SK-N-DZ (cell line): ENCODE results near the gene QSER1. TPM values are rescaled to one million over a fixed set of nuclear protein-coding genes. Genes with fewer than 3 reads are reported as not detected.
"Not testable (repeated sequence)": the region's sequence is repeated elsewhere in the genome, so short reads cannot be mapped to it uniquely, and the experiment has no call there.

ENCODE experiments used
- DNase-seq: peaks from one replicate; pipeline ENCODE4 v3.0.0-alpha.2; 2015; ENCODE audit warnings: low spot score
- polyA plus RNA-seq, 2 experiments: library from polyadenylated mRNA; depleted of rRNA; stranded (reverse); fragments of >200 nt; gene quantifications; 2 replicates each; pipeline ENCODE4 v1.2.3, GENCODE V29; 2014

QSER1 gene
- 19.3 and 21.4 TPM in 2 replicates for polyA plus RNA-seq (2014; cell fraction: cytosol; rRNA removed)
- polyA plus RNA-seq (2014; cell fraction: nucleus; rRNA removed), result 17.6 and 26.4 TPM in 2 replicates

DNA sequence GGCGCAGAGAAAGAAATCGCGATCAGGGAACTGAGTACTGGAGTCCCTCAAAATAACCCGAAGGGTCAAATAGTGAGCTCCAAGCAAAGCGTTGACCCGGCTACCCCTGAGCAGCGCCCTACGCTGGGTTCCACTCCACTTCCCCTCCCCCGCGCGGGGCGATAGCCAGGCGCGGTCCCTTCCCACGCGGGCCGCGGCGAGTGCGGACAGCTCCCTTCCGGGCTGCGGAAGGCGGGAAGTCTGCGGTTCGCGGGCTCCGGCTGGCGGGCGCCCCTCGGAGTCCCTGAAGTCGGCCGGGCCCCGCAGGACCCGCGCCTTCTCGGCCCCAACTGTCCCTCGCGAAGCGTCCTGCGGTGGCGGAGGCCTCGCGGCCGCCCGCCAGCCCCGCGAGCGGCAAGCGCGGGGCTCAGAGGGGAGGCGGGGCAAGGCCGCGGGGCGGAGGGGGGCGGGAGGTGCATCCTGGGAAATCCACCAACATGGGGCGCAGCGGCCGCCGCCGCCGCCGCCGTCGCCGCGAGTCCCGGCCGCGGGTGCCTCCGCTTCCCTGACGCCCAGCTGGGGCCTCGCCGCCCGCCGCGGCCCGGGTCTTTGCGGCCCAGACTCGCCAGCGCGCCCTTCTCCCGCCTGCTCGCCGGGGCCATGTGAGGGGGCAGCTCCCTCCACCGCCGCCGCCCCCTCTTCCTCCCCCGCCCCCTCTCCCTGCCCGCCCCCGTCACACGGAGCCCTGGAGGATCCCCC is at the start of gene QSER1:
QSER1 (plus strand) TSS at position 457 of the 738 bp plus-strand sequence. CDS start 315 bp downstream, outside the sequence.
- DNase-seq, result peak; percentile 71

DNA sequence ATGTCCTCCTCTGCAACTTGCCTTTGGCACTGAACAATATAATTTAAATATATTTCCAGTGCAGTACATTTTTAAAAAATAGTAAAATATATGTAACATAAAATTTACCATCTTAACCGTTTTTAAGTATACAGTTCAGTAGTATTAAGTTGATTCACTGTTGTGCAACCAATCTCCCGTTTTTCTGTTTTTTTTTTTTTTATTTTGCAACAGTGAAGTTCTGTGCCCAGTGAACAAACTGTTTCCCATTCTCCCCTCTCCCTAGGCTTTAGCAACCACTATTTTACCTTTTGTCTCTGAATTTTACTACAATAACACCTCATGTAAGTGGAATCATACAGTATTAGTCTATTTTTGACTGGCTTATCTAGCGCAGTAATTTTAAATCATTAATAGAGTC is 49.1 kb upstream of the QSER1 start:
- DNase-seq, result no peak

DNA sequence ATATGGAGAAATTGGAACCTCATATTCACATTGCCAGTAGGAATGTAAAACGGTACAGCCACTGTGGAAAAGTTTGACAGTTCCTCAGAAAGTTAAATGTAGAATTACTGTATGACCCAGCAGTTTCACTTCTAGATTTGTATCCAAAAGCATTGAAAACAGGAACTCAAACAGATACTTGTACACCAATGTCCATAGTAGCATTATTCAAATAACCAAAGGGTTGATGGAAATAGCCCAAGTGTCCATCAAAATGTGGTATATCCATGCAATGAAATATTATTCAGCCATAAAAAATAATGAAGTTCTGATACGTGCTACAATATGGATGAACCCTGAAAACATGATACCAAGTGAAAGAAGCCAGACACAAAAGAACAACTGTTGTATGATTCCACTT is 45.1 kb upstream of the QSER1 start:
- no peak for DNase-seq

DNA sequence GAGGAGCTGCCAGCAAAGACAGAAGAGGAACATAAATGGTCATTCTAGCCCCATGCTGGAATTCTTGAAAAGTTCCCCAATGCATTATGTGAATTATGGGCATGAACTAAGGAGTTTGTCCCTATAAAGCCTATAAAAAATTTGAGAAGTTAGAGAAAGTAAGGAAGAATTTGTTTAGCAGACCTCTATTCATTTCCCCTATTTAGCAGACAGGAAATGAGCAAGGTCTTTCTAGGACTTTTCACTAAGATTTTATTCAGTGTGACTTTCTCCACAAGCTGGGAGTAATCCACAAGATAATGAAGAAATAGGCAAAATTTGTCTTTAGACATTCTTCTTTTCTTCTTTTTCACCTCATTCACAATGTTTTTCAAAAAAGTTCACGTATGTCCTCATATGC is 42.9 kb upstream of the QSER1 start:
- DNase-seq, result no peak

DNA sequence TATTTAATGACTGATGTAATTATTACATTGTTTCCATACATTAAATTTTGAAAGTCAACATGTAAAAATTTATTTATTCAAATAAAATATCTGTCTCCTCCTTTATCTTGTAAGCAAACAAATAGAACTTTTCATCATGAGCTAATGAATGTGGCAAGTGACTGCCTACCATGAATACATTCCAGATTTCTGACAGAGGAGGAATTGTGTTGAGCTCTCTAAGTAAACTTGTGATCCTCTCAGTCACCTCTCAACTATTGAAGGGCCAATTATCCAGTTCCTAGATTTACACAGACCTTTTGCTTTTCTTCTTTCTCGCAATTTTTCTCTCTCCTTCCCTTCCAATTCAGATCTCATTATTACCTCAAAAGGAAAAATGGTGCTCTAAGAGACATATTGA is 41.4 kb upstream of the QSER1 start:
- DNase-seq, result no peak

DNA sequence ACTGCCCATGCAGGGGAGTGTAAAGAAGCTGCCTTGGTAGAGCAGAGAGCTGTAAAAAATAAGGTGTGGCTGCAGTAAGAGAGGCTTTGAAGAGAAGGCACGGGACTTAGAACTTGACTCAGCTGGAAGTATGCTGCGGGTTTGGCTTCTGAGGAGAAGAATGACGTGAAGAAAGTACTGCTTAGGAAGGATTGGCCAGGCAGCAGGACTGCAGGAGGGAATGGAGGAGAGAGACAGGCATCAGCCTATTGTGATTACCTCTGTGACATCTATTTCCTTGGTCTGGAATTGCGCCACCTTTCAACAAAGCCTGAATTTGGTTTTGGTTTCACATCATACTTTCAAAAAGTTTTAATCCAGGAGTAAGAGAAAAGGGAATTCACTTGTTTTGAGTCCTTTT is 40.4 kb upstream of the QSER1 start:
- DNase-seq, result no peak

DNA sequence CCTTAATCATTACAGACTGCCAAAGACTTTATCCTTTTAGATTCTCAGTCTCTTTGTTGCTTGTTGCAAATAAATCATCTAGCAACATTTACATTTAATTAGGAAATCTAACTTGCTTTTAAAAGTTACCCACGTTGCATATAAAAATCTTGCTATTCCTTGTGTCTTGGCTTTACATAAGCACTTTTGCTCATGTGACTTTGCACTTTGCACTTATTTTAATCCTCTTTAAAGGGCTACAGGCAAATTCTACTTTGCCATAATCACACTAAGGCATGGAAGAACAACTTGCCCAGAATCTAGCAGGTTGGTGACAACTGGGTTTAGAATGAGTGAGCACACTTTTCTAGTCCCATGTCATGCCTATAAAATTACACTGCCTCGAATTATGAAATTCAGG is 37.0 kb upstream of the QSER1 start:
- DNase-seq, result no peak

DNA sequence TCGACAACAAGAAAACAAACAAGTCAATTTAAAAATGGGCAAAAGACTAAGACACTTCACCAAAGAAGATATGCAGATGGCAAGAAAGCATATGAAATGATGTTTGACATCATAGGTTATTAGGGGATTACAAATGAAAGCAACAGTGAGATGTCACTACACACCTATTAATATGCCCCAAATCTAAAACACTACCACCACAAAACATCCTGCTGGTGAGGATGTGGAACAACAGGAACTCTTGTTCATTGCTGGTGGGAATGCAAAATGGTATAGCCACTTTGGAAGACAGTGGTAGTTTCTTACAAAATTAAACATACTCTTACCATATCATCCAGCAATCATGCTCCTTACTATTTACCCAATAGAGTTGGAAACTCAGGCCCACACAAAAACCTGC is 33.9 kb upstream of the QSER1 start:
- DNase-seq, result no peak

DNA sequence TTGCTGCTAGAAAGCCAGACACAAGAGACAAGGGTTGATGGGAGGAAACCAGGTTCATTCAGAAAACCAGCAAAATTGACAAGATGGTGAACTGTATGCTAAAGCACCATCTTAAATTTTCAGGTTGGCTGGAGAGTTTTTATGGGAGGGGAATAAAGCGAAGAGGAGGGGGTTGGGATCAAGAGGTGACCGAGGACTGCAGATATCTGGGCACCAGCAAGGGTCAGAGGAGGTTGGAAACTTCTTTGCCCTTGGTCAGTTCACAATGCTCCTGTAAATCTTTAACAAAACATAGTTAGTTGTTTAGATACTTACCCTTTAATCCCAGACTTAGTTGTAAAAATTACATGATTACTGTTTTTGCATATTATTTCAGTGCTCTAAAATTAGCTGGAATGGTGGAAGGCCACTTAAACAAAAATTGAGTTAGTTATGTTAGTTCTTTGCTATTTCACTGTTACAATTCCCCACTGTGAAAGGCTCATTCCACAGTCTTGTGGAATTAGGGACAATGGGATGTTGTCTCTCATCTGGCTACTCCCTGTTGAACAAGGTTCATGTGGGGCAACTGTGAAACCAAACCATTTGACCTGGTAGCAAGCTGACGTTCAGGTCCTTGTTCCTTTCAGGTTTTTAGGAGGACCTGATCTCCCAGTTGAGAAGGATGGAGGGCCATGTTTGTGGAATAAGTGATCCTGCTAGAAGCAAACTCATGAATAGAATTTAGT is 30.6 kb upstream of the QSER1 start:
- DNase-seq, result no peak

DNA sequence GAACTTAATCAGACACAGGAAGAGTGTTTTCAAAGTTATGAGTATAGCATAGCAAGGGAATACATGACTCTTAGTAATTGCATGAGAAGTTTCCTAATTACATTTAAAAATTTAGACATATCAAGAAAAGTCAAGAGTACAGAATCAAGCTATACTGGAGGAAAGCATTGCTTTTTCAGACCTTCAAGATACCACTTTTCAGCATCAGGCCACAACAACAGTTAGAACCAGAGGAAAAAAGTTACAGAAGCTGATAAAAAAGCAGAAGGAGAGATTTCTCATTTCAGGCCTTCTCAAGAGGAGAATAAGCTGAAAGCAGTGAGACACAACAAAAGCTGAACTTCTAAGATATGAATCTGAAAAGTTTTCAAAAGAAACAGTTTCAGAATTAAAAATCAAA is 28.1 kb upstream of the QSER1 start:
- no peak for DNase-seq

DNA sequence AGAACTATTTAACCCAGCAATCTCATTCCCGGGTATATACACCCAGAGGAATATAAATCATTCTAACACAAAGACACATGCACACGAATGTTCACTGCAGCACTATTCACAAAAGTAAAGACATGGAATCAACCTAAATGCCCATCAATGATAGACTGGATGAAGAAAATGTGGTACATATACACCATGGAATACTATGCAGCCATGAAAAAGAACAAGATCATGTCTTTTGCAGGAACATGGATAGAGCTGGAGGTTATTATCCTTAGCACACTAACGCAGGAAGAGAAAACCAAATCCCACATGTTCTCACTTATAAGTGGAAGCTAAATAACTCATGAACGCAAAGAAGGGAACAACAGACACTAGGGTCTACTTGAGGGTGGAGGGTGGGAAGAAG is 23.9 kb upstream of the QSER1 start:
- DNase-seq, result not testable (repeated sequence)

DNA sequence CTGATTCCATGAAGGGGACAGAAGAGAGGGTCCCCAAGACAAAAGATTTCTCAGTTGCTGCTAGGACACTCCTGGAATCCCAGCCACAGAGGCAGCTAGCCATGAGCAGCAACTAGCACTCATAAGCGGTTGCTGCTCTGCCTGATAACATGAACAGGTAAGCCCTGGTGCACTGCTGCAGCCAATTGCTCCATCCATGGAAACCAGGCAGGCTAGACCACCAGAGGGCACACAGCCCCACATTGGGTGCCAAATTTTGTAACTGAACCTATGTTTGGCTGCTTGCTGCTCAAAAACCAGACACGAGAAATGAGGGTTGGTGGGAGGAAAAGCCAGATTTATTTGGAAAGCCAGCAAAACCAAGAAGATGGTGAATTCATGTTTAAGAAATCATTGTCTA is 21.9 kb upstream of the QSER1 start:
- DNase-seq, result peak; percentile 28

DNA sequence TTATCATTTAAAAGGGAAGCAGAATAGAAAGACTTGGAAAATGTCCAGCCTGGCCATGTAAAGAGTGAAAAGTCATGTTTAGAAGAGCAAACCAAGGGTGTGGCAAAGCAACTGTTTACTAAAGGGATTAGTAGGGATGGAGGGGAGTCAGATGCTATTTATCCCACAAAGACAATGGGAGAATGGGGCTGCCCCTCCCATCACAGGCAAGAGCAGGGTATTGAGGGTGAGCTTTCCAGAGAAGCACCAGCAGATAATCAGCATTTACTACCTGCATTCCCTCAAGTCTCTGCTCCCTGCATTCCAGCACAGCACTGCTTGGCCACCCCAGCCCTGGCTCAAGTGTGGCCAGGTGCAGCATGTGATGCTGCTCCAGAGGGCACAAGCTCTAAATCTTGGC is 18.5 kb upstream of the QSER1 start:
- DNase-seq, result no peak

DNA sequence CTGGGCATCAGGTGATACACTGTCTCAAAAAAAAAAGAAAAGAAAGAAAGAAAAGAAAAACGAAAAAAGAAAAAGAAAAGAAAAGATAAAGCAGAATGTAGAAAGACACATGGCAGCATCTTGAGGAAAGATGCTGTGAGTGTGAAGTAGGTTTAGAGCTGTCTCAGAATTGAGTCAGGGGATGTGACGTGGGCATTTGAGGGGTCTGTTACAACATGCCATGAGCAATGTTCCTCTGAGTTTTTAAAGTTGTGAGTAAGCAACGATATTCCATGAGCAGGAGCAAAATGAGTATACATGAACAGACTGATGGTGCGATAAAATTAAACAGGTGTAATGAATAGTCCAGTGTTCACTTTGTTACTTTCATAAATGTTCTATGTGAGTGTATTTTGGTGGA is 11.3 kb upstream of the QSER1 start:
- no peak for DNase-seq

DNA sequence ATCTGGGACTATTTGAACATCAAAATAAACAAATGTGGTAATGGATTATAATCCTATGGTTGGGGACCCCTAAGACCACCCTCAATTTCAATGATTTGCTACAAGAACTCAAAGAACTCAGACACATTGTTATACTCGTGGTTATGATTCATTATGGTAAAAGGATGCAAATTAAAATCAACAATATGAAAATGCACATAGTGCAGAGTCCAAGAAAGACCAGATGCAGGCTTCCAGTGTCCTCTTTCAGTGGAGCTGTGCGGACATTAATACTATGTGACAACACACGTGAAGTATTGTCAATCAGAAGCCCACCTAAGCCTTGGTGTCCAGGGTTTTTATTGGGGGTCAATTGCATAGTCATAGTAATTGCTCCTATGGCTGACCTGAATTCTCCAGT is 9.2 kb upstream of the QSER1 start:
- no peak for DNase-seq

DNA sequence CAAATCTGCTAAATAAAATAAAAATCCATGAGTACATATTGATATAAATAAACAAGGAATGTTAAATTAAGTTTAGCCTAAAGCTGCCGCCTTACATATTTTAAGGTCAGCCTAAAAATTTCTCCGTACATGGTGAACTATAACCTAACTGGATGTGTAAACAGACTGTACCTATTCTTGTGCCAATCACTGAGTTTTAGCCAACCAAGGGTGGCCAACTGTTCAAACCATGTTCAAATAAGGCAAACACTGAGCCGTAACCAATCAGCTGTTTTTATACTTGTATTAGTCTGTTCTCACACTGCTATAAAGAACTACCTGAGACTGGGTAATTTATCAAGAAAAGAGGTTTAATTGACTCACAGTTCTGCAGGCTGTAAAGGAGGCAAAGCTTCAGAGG is 8.6 kb upstream of the QSER1 start:
- no peak for DNase-seq

DNA sequence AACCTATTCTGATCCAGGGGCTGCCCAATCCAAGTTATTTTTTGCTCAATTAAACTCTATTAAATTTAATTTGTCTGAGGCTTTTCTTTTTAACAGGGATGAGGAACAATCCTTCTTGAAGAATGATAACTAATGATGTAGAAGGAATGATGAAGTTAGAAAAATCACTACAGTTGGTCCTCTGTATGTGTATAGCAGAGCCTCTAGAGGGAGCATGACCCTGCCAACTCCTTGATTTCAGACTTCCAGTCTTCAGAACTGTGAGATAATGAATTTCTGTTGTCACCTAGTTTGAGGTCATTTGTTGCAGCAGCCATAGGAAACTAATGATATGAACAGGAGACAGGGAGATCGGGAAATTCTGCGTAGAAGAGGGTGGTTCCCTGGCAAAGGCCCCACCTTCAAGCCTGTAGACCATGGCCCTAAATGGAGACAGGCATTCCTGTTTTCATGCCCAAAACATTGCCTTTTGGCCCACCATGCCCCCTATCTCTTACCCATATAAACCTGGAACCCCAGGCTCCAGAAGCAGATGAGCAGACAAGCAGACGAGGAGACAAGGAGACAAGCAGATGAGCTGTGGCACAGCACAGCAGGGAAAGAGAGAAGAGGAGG is 7.7 kb upstream of the QSER1 start:
- DNase-seq, result peak; percentile 24

DNA sequence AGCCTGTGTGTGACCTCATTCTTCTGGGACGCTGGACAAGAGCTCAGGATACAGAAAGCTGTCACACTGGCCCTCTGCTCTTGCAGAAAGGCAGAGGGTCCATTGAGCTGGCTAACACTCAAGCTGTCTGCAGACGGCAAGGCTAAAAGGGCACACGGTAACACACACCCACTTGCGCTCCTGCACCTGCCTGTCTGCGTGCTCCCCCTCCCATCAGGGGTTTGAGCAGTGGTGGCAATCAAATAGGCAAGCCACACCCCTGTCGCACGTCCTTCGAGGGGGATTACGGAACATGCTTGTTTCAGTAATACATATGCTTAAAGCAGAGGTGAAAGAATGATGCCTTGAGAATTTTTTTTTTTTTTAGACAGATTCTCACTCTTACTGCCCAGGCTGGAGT is 7.1 kb upstream of the QSER1 start:
- DNase-seq, result peak; percentile 30

DNA sequence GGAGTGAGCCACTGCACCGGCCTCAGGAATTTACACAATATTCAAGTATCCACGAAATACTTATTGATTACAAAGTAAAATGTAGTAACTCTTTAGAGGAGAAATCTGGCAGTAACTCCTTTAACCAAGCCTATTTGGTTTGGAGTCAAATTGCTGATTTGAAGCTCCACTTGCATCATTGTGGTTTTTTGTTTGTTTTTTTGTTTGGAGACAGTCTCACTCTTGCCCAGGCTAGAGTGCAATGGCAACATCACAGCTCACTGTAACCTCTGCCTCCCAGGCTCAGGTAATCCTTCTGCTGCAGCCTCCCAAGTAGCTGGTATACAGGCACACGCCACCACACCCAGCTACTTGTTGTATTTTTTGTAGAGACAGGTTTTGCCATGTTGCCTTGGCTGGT is 6.4 kb upstream of the QSER1 start:
- DNase-seq, result no peak

DNA sequence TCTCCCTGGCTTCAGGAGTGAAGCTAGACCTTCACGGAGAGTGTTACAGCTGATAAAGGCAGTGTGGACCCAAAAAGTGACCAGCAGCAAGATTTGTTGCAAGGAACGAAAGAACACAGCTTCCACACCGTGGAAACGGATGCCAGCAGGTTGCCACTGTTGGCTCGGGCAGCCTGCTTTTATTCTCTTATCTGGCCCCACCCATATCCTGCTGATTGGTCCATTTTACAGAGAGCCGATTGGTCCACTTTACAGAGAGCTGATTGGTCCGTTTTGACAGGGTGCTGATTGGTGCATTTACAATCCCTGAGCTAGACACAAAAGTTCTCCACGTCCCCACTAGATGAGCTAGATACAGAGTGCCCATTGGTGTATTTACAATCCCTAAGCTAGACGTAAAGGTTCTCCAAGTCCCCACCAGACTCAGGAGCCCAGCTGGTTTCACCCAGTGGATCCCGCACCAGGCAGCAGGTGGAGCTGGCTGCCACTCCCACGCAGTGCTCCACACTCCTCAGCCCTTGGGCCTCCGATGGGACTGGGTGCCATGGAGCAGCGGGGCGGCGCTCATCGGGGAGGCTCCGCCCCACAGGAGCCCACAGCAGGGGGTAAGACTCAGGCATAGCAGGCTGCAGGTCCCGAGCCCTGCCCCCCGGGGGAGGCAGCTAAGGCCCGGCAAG is 4.8 kb upstream of the QSER1 start:
- not testable (repeated sequence) for DNase-seq

DNA sequence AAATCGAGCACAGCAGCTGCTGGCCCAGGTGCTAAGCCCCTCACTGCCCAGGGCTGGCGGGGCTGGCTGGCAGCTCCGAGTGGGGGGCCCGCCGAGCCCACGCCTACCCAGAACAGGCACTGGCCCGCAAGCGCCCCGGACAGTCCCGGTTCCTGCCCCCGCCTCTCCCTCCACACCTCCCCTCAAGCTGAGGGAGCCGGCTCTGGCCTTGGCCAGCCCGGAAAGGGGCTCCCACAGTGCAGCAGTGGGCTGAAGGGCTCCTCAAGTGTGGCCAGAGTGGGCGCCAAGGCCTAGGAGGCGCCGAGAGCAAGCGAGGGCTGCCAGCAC is 4.3 kb upstream of the QSER1 start:
- DNase-seq, result not testable (repeated sequence)

DNA sequence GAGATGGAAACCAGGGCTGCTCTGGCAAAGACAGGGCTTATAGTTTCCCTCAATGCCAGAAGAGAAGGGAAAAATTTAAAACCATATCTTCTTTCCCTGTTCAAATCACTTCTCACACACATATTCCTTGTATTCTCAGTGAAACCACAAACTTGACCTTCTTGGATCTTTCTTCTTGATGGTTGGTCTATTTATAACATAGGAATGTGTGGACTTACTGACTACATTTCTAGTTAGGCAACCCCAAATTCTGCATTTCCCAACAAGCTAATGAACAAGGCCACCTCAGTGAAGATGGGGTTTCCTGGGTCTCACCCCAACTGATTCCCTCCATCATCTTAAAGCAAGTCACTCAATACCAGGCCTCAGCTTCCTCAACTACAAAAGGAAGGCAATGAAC is 3.8 kb upstream of the QSER1 start:
- DNase-seq, result no peak
